ENCODE results near the gene MORN1. TPM values are rescaled to one million over a fixed set of nuclear protein-coding genes. Genes with fewer than 3 reads are reported as not detected.
"Not testable (repeated sequence)": the region's sequence is repeated elsewhere in the genome, so short reads cannot be mapped to it uniquely, and the experiment has no call there.

MORN1 gene
- total and polyA plus RNA-seq, 2 of the 8 experiments (the other 6 are each of a cell fraction or from before 2014, with no cell fraction given): 5.0 to 9.1 TPM

- TF ChIP-seq BCL11A (IDR thresholded peaks at IDR 0.05; ENCODE audit: low read depth in 2 of 2, low read length in 2 of 2): no peak
- TF ChIP-seq CREB1 (IDR thresholded peaks at IDR 0.05): no peak
These were observed 63.5 kb downstream of the MORN1 start (continued) for GRCh38 chr1:2327841-2328240.

- 0 out of 2 replicates have a peak overlapping the region, but pooled peaks have one; percentile 27 for H2BK12ac ChIP-seq (ENCODE audit: low read depth, low read length)
- H2BK120ac ChIP-seq (replicated peaks; ENCODE audit: low read depth, low read length); H3K79me1 ChIP-seq (ENCODE audit: low read depth, low read length); H3K14ac ChIP-seq (ENCODE audit: insufficient read length); H3K79me2 ChIP-seq (ENCODE audit: control insufficient read depth in 1 of 2, insufficient read depth in 2 of 2, low read length in 2 of 2); H3K9ac ChIP-seq (replicated peaks in 1 of 4; ENCODE audit: extremely low read depth in 1 of 4, low read depth in 3 of 4, low read length in 3 of 4); H3K36me3 ChIP-seq (ENCODE audit: control insufficient read depth in 2 of 4, insufficient read depth in 4 of 4, low read length in 3 of 4); FAIRE-seq; H3K23ac ChIP-seq (ENCODE audit: insufficient read length); H2BK15ac ChIP-seq (ENCODE audit: low read length); H3K27ac ChIP-seq (ENCODE audit: low read depth, low read length); POLR2A ChIA-PET (ENCODE audit: partially characterized antibody); H2BK5ac ChIP-seq (ENCODE audit: low read depth, low read length); H3K4me2 ChIP-seq (ENCODE audit: insufficient read depth in 1 of 2, low read depth in 2 of 2, low read length in 2 of 2); H3K4me3 ChIP-seq (ENCODE audit: extremely low read depth in 1 of 4, insufficient read depth in 2 of 4, low read depth in 3 of 4, low read length in 4 of 4); H2BK20ac ChIP-seq (ENCODE audit: low read length); DNase-seq (ENCODE audit: low read depth in 1 of 2, low spot score in 2 of 2); H3K4ac ChIP-seq (replicated peaks; ENCODE audit: insufficient read length, low read depth, low read length); H4K91ac ChIP-seq (replicated peaks; ENCODE audit: insufficient read length, low read length); CTCF ChIA-PET (ENCODE audit: partially characterized antibody); H4K20me1 ChIP-seq (replicated peaks in 1 of 2; ENCODE audit: control insufficient read depth in 1 of 2, insufficient read depth in 2 of 2, low read length in 2 of 2); H3K4me1 ChIP-seq (replicated peaks in 1 of 4; ENCODE audit: control insufficient read depth in 3 of 4, insufficient read depth in 4 of 4, low read length in 3 of 4); H3K18ac ChIP-seq (ENCODE audit: extremely low read depth, low read length); H4K5ac ChIP-seq (ENCODE audit: insufficient read length, low read depth, low read length); H2AFZ ChIP-seq (ENCODE audit: low read length); H3K56ac ChIP-seq (replicated peaks; ENCODE audit: insufficient read length, low read depth, low read length); H2AK5ac ChIP-seq (ENCODE audit: low read depth, low read length); H3K27me3 ChIP-seq (replicated peaks in 1 of 4; ENCODE audit: control insufficient read depth in 3 of 4, extremely low read depth in 1 of 4, insufficient read depth in 3 of 4, low read length in 3 of 4); H4K8ac ChIP-seq (ENCODE audit: extremely low read depth, insufficient read depth, low read length); H3K23me2 ChIP-seq (ENCODE audit: low read depth, low read length): not testable (repeated sequence)
- peaks cover 9 to 18% of the 10 kb centered on the region in 2 experiments; a peak in 3 of 4 replicates for H3K9me3 ChIP-seq (ENCODE audit: insufficient read depth in 2 of 2, low read depth in 1 of 2, low read length in 1 of 2)
- 93% methylated on average over 2 of the region's 2 CpGs; no CpG with 5 or more reads in 1 of the 2 experiments for WGBS, 2 experiments (ENCODE audit: extremely low coverage in 1 of 2, insufficient coverage in 1 of 2, insufficient read length in 1 of 2, insufficient replicate concordance in 2 of 2, low coverage in 1 of 2, low lambda C conversion rate in 2 of 2, missing lambda C conversion rate in 1 of 2)
These were observed 64.2 kb downstream of the MORN1 start for GRCh38 chr1:2327162-2327561.

All from H1 (cell line).